ENCODE results near the gene AQP4.

GRCh38 chr18:26908906-26909305 is 43.4 kb upstream of the AQP4 start:
- TF ChIP-seq CTCF (IDR thresholded peaks at IDR 0.05) (no peak), POLR2AphosphoS5 (IDR thresholded peaks at IDR 0.05; ENCODE audit: low read depth, low read length) (no peak), TCF7L2 (IDR thresholded peaks at IDR 0.05; ENCODE audit: low read depth, low read length) (no peak), REST (IDR thresholded peaks at IDR 0.05; ENCODE audit: insufficient read depth in 1 of 2, low read depth in 2 of 2, low read length in 1 of 2) (no peak)

All from Panc1 (cell line).